GM21423 (cell line): ENCODE data around the gene ZNF574.
A peak's percentile ranks its signal among the peaks of the same experiment; 100 is the strongest.
"Not testable (repeated sequence)": the region's sequence is repeated elsewhere in the genome, so short reads cannot be mapped to it uniquely, and the experiment has no call there.

Experiments
- ATAC-seq: cut with Tn5 transposase; IDR thresholded peaks from one replicate; pipeline ENCODE4 v1.9.1; 2021; ENCODE audit warnings: mild to moderate bottlenecking, moderate library complexity; ENCODE audit not compliant: unreplicated experiment

Gene ZNF574

GRCh38 chr19:42075616-42076379 is at the start of gene ZNF574:
Gene ZNF574 (plus strand): TSS chr19:42076166. CDS start chr19:42078607, 2,441 bp downstream.
- ATAC-seq, result peak; percentile 90

GRCh38 chr19:42028304-42029216 is 47.4 kb upstream of the ZNF574 start:
- ATAC-seq, result no peak

- ATAC-seq, result no peak
These were observed 45.1 kb upstream of the ZNF574 start for GRCh38 chr19:42030645-42031440.

- no peak for ATAC-seq
These were observed 43.5 kb upstream of the ZNF574 start for GRCh38 chr19:42032431-42032830.

GRCh38 chr19:42033413-42033812 is 42.6 kb upstream of the ZNF574 start:
- no peak for ATAC-seq

- not testable (repeated sequence) for ATAC-seq
These were observed 41.1 kb upstream of the ZNF574 start for GRCh38 chr19:42034640-42035391.

- ATAC-seq, result no peak
These were observed 38.3 kb upstream of the ZNF574 start for GRCh38 chr19:42037649-42038048.

GRCh38 chr19:42038666-42039065 is 37.3 kb upstream of the ZNF574 start:
- ATAC-seq, result no peak

GRCh38 chr19:42040031-42040430 is 35.9 kb upstream of the ZNF574 start:
- no peak for ATAC-seq

- ATAC-seq, result not testable (repeated sequence)
These were observed 35.5 kb upstream of the ZNF574 start for GRCh38 chr19:42040491-42040890.

GRCh38 chr19:42042455-42043170 is 33.4 kb upstream of the ZNF574 start:
- no peak for ATAC-seq

GRCh38 chr19:42045575-42045974 is 30.4 kb upstream of the ZNF574 start:
- no peak for ATAC-seq

GRCh38 chr19:42048992-42049391 is 27.0 kb upstream of the ZNF574 start:
- no peak for ATAC-seq

- no peak for ATAC-seq
These were observed 24.5 kb upstream of the ZNF574 start for GRCh38 chr19:42051166-42052115.

- no peak for ATAC-seq
These were observed 23.6 kb upstream of the ZNF574 start for GRCh38 chr19:42052241-42052863.

- ATAC-seq, result no peak
These were observed 22.7 kb upstream of the ZNF574 start for GRCh38 chr19:42053037-42053935.

GRCh38 chr19:42054205-42054604 is 21.8 kb upstream of the ZNF574 start:
- ATAC-seq, result no peak
